ENCODE data around the gene LSMEM2. TPM values are rescaled to one million over a fixed set of nuclear protein-coding genes. Genes with fewer than 3 reads are reported as not detected.

LSMEM2 gene
- total and polyA plus RNA-seq, 9 of the 15 experiments (the other 6 are each of a cell fraction or from before 2014, with no cell fraction given): not detected

DNA sequence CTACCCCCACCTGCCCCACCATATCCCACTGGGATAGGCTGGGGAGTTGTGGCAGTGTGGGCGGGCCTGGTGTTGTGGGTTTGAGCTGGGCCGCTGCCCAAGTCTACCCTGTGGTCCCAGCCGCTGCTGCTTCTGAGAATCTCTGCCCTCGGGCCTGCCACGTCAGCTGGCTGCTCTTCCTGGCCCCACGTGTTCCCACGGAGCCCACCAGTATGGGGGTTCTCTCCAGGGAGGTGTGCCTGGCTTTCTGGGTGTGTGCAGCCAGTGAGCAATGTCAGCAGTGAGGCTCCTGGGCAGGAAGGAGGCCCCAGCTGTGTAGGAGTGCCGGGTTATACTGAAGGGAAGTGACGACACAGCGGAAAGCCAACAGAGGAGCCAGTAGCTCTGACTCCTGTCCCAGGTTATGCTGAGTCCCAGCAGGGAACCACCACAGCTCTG is 32.4 kb upstream of the LSMEM2 start:
- FAIRE-seq: peak; percentile 86
- ChIA-PET POLR2A (interaction anchor here (0.6 to 2.1 kb wide), 7 partner anchors 10 to 53 kb away, joined by 3 to 8 read pairs (median 4); partner anchors contain the start of gene GNAI2), CTCF (ENCODE audit: low intra/inter-chr PET ratio) (interaction anchor here (0.7 to 2.7 kb wide), 3 partner anchors 19 to 54 kb away, joined by 3 to 26 read pairs (median 9); no protein-coding TSS in a partner anchor)
- intact Hi-C loops (cut with micrococcal nuclease): loop anchor here (1.0 kb wide), 1 partner anchor 19 kb away; no protein-coding TSS in a partner anchor
- H3K4me1 ChIP-seq (replicated peaks in 1 of 2; ENCODE audit: control insufficient read depth in 2 of 2, insufficient read depth in 2 of 2, low read length in 2 of 2): peaks cover 40 to 48% of the 10 kb centered on the region in 2 experiments
- peak; percentile 41 to 85 (median 58) for DNase-seq (ENCODE audit: extremely low read depth in 1 of 4, low spot score in 3 of 4)
- peaks cover 29% of the 10 kb centered on the region for H3K79me2 ChIP-seq (ENCODE audit: control insufficient read depth, insufficient read depth, low read length)
- peak overlapping the region; percentile 32 for H3K4me3 ChIP-seq
- peak overlapping the region; percentile 75 for H2AFZ ChIP-seq (ENCODE audit: low read depth, low read length)
- peaks cover 2% of the 10 kb centered on the region; the same call in 1 of the 3 replicates for H3K36me3 ChIP-seq (ENCODE audit: control insufficient read depth, insufficient read depth, low read length)
- in situ Hi-C loops (cut with MboI): no loop called here
- 7% methylated on average over 7 of the region's 10 CpGs for WGBS (ENCODE audit: insufficient coverage, low coverage, missing lambda C conversion rate)
- H3K9me1 ChIP-seq (ENCODE audit: control insufficient read depth, insufficient read depth, low read length): no peaks in the 10 kb centered on the region
- peak; percentile 86 for ATAC-seq
- H4K20me1 ChIP-seq (replicated peaks; ENCODE audit: control insufficient read depth, insufficient read depth, low read length): no peaks in the 10 kb centered on the region
- peak overlapping the region; percentile 69 to 95; a peak in 3 of 4 replicates for H3K9ac ChIP-seq (ENCODE audit: insufficient read depth in 1 of 2, low read depth in 2 of 2, low read length in 2 of 2)
- peak overlapping the region; percentile 85 for H3K27ac ChIP-seq (ENCODE audit: extremely low read depth, low read depth, low read length)
- no peaks in the 10 kb centered on the region for H3K27me3 ChIP-seq (ENCODE audit: control insufficient read depth in 2 of 2, insufficient read depth in 2 of 2, low read length in 2 of 2)
- no TSS peak for BruUV-seq (replicated peaks)
- no peaks in the 10 kb centered on the region for H3K9me3 ChIP-seq (replicated peaks; ENCODE audit: control insufficient read depth, insufficient read depth, low read depth, low read length)
- H3K4me2 ChIP-seq (ENCODE audit: insufficient read depth, low read length): peak overlapping the region; percentile 78
- TF ChIP-seq MYNN (IDR thresholded peaks at IDR 0.05) (no peak), MYNN (CRISPR knock-in tag; IDR thresholded peaks at IDR 0.05) (no peak), SP1 (CRISPR knock-in tag; IDR thresholded peaks at IDR 0.05) (no peak), CBFB (CRISPR knock-in tag; IDR thresholded peaks at IDR 0.05) (no peak), DDX20 (tag; IDR thresholded peaks at IDR 0.05; ENCODE audit: low read depth) (no peak), PHF8 (IDR thresholded peaks at IDR 0.05; ENCODE audit: borderline replicate concordance, low read length) (peak; percentile 40; the same call in 1 of the 2 replicates), ZNF24 (IDR thresholded peaks at IDR 0.05) (no peak), BMI1 (IDR thresholded peaks at IDR 0.05; ENCODE audit: low read length) (no peak), BACH1 (tag; IDR thresholded peaks at IDR 0.05) (no peak), NCOA1 (IDR thresholded peaks at IDR 0.05; ENCODE audit: low read depth) (peak; percentile 11; the same call in 1 of the 2 replicates), KLF1 (tag; IDR thresholded peaks at IDR 0.05) (no peak), ZEB2 (IDR thresholded peaks at IDR 0.05) (no peak), JUND (IDR thresholded peaks at IDR 0.05; ENCODE audit: borderline replicate concordance, low read depth, low read length) (0 out of 2 replicates have a peak, but pooled peaks have one; percentile 34), JUND (tag; IDR thresholded peaks at IDR 0.05; ENCODE audit: borderline replicate concordance, low read depth, low read length) (no peak)
- TF ChIP-seq, protein P1, sequence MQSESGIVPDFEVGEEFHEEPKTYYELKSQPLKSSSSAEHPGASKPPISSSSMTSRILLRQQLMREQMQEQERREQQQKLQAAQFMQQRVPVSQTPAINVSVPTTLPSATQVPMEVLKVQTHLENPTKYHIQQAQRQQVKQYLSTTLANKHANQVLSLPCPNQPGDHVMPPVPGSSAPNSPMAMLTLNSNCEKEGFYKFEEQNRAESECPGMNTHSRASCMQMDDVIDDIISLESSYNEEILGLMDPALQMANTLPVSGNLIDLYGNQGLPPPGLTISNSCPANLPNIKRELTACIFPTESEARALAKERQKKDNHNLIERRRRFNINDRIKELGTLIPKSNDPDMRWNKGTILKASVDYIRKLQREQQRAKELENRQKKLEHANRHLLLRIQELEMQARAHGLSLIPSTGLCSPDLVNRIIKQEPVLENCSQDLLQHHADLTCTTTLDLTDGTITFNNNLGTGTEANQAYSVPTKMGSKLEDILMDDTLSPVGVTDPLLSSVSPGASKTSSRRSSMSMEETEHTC (IDR thresholded peaks at IDR 0.05): no peak
- TF ChIP-seq, protein P2, sequence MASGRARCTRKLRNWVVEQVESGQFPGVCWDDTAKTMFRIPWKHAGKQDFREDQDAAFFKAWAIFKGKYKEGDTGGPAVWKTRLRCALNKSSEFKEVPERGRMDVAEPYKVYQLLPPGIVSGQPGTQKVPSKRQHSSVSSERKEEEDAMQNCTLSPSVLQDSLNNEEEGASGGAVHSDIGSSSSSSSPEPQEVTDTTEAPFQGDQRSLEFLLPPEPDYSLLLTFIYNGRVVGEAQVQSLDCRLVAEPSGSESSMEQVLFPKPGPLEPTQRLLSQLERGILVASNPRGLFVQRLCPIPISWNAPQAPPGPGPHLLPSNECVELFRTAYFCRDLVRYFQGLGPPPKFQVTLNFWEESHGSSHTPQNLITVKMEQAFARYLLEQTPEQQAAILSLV (tag; IDR thresholded peaks at IDR 0.05): no peak
- TF ChIP-seq, protein P3, sequence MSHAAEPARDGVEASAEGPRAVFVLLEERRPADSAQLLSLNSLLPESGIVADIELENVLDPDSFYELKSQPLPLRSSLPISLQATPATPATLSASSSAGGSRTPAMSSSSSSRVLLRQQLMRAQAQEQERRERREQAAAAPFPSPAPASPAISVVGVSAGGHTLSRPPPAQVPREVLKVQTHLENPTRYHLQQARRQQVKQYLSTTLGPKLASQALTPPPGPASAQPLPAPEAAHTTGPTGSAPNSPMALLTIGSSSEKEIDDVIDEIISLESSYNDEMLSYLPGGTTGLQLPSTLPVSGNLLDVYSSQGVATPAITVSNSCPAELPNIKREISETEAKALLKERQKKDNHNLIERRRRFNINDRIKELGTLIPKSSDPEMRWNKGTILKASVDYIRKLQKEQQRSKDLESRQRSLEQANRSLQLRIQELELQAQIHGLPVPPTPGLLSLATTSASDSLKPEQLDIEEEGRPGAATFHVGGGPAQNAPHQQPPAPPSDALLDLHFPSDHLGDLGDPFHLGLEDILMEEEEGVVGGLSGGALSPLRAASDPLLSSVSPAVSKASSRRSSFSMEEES (CRISPR knock-in tag; IDR thresholded peaks at IDR 0.05): no peak
- TF ChIP-seq, protein P4, sequence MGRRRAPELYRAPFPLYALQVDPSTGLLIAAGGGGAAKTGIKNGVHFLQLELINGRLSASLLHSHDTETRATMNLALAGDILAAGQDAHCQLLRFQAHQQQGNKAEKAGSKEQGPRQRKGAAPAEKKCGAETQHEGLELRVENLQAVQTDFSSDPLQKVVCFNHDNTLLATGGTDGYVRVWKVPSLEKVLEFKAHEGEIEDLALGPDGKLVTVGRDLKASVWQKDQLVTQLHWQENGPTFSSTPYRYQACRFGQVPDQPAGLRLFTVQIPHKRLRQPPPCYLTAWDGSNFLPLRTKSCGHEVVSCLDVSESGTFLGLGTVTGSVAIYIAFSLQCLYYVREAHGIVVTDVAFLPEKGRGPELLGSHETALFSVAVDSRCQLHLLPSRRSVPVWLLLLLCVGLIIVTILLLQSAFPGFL (CRISPR knock-in tag; IDR thresholded peaks at IDR 0.05): no peak
- TF ChIP-seq, protein P5, sequence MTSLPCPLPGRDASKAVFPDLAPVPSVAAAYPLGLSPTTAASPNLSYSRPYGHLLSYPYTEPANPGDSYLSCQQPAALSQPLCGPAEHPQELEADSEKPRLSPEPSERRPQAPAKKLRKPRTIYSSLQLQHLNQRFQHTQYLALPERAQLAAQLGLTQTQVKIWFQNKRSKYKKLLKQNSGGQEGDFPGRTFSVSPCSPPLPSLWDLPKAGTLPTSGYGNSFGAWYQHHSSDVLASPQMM (CRISPR knock-in tag; IDR thresholded peaks at IDR 0.05): no peak
